Measurements from ENCODE around the gene ESAM.

The ESAM gene

DNA sequence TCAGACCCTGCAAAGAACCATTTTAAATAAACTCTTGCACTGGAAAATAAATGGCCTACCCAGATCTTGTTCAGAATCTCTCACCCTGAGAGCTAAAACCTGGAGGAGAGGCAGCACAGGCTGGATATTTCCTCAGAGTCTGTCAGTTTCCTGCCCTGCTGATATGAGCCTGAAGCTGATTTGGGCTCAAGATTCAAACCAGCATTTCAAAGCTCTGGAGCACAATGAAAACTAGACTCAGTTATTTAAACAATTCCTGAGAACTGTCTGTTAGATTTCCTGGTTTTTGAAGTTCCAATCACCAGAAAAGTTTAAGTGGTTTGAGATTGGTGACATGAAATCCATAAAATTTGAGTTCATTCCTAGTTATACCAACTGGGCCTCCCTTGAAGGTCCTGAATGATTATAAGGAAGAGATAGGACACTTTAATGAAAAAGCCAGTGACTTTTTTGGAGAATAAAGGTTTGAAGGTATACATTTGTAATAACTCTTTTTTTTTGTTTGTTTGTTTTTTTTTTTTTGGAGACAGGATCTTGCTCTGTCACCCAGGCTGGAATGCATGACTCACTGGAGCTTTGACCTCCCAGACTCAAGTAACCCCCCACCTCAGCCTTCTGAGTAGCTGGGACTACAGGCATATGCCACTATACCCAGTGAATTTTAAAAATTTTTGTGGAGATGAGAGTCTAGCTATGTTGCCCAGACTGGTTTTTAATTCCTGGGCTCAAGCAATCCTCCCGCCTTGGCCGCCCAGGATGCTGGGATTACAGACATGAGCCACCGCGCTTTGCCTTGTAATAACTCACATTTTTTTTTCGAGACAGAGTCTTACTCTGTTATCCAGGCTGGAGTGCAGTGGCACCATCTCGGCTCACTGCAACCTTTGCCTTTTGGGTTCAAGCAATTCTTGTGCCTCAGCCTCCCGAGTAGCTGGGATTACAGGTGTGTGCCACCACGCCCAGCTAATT is 8.0 kb upstream of the ESAM start:
- no peak for FAIRE-seq

DNA sequence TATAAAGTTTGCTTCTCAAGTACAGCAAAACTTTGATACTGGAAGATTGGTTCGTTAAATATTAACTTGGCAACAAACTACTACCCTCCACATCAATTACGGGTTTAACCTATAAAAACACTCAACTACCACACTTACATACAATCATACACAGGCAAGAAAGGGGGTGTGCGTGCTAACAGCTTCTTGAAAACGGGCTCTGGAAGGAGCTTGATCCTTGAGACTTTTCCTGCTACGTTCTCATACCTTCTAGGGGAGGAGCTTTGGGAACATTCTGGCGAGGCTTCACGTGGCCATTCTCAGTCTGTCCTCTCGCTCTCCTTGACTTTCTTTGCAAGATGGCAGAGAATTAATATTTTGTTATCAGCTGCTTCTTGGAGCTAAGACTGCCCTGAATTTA is 6.8 kb upstream of the ESAM start:
- FAIRE-seq = no peak

DNA sequence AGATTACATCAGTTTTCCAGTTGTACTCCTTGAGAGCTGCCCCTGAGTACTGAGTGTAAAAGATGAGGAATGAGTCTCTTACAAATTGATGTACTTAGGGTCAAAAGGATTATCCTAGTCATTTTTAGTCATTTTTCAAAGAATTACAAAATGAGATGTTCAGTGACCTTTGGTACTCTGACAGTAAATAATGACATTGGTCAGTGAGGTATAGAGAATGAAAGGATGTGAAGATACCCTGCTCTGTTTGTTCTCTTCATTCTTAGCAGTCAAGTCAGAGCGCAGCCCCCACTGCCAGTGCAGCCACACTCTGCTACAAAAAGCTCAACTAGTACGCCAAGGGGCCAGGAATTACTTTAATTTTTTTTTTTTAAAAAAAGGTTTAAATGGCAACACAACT is 4.1 kb upstream of the ESAM start:
- FAIRE-seq = no peak

DNA sequence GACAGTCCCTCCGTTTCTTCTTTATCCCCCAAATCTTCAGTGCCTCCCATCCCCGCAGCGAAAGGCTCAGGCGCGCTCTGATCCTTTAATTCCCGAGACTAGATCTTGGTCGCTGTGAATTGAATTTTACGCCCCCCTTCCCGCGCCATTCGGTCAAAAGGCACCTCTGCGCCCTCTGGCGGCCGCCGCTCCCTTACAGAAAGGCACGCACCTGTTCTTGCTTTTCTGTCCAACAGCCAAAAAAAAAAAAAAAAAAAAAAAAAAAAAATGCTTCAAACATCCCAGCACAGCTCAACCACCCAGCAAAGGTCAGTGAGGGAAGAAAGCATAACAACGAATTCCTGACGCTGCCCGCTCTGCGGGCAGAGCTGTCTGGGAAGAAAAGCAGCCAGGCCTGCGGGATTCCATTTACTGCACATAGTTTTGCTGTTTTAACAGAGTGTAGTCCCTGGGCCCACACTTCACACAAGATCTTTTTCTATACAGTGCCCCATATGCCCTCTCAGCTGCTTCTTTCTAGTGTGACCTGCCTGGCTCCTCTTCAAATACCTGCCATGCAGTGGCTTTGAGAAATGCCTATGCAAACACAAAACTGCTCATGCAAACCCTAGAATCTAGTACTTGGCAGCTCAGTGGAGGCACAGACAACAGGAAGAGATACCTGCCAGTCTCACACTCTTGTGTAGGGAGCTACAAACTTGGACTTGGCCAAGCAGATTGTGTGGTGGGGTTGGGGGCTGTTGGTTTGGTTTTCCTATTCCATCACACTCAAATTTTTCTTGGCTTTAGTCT is 1.3 kb upstream of the ESAM start:
- FAIRE-seq = no peak

DNA sequence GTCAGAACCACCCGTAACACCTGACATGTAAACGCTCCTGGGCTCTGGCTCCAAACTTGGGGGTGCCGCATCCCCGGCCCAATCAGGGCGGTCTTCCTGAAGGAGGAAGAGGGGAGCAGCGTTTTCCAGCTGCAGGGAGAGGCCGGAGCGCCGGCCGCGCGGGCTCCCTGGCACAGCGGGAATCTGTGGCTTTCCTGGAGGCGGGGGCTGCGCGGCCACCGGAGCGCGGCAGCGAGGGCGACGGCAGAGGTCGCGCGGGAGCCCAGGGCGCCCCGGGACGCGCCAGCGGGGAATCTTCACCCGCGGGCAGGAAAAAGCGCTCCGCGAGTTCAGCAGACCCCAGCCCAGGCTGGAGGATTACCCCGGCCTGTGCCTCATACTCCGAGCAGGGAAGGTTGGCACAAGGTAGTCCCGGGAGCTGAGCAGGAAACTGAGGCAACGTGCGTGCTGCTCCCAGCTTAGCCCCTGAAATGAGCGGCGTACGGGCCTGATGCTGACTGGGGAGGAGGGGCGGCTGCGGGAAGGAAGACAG is 600 bp upstream of the ESAM start:
- no peak for FAIRE-seq

DNA sequence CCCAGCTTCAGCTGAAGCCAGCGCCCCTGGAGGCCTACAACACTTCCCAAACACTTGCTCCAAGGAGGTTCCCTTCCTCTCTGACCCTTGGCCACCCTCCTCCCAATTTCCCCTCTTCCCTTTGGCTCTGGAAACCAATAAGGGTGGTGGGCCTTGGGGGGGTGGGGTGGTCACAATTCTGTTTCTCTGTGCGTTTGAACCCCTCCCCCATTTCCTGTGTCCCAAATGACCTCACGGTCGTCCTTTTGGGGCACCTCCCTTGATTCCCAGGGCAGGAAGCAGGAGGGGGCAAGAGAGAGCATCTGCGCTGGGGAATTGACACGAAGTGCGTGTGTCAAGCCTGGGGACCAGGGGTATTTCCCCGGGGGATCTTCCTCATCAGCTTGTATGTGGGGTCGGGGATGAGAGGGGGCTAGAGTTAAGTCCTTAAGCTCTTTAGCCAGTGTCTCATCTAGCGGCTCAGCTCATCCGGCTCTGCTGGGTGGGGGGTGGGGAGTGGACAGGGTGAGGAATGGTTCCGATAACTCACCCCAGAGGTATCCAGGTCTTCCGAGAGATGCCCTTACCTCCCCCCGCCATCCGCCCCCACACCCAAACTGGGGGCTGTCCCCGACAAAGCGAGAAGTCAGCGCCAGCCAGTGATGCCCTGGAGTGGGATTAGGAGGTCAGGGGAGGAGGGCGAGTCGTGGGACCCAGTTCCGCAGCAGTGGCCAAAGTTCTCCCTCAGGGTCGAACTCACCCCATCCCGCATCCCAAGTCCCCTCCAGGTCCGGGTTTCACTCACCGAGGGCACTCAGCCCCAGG is 587 bp downstream of the ESAM start:
- FAIRE-seq = no peak

DNA sequence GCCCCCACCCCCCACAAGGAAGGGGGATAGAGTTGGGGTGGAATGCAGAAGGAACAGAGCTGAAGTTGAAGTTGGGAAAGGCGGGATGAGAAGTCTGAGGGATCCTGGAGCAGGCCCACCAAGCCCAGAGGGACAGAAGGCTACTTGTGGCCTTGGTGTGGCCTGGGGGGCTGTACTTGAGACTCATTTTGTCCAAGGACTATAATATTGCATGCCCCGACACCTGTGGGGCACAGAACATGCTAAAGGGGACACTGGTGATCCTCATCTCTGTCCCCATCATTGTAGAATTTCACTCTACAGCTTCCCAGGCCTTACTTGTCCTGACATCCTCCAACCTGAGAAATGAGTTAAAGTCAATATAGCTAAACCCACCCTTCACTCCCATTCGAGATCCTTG is 1.3 kb downstream of the ESAM start:
- FAIRE-seq = no peak

DNA sequence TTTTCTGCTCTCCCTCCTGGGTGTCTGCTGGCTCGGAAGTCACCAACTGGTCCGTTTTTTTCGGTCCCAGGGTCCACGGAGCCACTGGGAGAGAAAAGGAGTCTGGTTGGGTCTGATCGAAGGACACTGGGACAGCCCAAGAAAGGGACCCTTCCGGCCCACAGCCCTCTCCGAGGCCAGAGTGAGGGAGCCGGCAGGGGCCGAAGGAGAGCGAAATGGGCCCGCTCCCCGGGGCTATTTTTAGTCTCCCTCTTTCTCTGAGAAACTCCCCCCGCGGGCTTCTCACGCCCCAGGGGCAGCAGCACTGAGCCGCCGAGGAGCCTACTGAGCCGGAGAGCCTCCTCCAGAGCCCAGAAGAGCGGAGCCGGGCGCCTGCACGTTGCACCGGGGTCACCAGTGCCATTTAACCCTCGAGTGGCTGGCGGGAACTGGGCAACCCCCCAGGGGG is 1.9 kb downstream of the ESAM start:
- no peak for FAIRE-seq

DNA sequence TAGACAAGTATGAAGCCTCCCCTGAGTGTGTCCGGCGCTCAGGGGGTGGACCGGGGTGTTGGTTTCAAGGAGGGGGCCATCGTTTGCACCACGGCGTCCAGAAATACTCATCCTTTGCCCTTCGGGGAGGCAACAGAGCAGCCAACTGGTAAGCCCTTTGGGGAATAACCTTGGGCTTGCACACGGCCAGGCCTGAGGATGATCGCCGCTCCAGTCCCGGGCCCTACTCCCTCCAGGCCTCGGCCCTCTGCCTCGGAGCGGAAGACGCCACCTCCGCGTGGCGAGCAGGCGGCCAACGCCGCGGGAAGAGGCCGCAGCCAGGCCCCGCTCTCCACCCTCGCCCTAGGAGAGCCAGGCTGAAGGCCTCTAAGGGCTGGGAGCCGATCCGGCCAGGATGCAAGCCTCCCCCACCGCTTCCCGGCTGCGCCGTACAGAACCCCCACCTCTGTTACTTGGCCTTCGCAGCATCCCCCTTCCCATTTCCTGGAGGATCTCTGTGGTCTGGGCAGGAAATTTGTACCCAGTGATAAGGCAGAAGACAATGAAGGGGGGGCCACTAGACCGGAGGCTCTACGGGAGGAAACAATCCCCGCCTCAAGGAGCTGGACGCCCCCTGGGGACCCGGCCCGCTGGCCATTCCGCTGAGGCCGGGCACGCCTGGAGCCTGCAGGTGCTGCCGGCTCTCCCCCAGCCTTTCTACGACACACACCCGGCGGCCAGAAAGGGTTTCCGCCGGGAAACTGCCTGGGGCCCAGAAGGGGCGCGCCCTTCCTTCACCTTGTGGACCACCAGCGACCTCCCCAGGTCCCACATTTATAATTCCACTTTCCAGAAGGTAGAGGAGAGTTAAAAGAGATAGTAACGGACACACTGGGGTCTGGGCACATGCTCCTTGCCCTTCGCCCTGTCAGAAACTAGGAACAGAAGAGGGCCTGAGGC is 2.6 kb downstream of the ESAM start:
- no peak for FAIRE-seq

DNA sequence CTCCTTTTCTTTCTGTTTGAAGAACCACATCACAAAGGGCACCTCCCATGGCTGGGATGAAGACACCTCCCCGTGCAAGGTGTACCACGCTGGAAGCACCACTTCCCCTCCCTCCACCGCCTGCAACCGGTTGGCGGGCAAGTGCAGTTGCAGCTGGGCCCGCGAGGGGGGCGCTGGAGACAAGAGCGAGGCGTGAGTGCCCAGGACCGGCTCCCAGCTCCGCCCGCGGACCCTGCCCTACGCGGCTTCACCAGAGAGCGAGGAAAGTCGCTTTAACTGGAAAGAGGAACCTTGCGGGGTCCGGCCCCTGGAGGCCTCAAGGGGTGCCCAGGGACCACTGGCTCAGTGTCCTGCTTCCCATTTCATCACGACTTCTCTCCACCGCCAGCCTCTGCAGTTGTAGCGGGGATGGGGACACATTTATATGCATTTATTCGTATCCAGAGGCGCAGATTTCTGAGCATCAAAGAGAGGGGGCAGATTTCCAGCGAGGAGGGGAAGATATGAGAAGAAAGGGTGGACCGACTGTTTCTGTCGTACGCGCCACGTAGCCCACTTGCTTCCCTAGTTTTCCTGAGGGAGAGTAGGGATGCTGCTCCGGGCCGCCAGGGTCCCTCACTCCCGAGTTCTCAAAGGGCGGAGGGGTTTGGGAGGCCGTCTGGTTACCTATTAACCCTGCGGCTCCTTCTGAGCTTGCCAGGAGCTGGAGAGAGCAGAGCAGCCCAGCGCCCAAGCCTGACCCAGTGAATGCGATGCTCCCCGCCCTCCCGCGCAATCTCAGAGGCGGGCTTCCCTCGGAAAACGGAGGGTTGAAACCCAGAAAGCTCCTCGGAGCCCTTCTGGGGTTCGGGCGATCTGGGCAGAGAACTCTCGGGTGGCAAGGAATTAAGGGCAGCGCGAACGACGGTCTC is 3.5 kb downstream of the ESAM start:
- no peak for FAIRE-seq

DNA sequence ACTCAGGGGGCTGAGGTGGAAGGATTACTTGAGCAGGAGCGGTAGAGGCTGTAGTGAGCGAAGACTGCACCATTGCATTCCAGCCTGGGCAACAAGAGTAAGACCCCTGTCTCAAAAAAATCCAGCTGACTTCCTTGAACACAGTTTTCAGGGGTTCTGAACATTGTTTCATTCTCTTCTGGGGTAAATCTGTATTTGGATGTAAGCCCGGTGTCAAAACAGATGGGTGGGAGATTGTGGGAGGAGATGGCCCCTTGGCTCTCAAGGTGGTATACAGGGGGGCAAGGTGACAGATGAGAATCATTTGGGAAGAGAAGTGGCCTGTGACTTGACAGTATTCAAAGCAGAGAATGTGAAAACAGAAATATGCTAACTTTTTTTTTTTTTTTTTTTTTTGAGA is 4.8 kb downstream of the ESAM start:
- no peak for FAIRE-seq

DNA sequence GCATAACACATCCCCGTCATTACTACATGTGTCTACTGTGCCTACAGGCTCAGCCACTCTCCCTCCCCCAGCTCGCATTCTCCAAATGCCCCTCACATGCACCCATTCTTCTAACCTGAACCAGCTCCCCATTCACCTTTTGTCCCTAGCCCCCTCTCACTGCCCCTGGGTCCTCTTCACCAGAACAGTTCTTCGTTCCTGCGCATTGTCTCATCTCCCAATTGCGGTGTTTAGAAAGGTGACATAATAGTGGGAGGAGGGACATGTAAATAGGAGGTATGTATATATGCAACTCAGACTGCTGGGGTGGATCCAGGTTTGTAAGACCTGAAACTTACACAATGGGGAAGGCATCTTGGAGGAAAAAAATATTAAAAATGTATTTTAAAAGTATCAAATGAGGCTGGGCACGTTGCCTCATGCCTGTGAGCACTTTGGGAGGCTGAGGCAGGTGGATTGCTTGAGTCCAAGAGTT is 5.3 kb downstream of the ESAM start:
- no peak for FAIRE-seq

DNA sequence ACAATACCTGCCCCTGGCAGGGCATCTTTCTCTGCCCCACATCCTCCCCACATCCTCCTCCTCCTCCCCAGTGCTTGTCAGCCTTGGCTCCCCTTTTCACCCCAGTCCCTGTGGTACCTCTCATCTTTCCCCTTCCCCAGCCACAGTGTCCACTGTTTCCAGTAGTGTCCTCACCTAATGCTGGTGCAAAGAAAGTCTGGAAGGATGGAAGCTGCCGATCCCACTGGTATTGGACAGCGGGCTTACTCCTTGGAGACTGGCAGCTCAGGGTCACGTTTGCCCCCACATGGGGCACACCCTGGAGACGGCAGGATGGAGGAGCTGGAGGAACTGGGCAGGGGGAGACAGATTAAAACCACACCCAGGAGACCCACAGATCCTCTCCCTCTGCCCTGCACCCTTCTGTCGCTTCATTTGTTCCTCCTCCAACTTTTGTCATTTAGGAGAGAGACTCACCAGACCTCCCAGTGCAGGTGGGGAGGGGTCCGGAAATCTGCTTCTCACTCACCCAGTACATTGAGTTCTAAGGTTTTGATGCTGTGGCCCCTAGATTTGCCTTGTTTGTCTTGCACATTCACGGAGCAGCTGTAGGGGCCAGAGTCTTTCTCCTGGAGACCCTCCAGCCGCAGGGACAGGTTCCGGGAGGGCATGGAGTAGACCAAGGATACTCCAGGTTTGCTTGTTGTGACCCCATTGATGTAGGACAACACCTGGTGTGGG is 5.9 kb downstream of the ESAM start:
- no peak for FAIRE-seq

DNA sequence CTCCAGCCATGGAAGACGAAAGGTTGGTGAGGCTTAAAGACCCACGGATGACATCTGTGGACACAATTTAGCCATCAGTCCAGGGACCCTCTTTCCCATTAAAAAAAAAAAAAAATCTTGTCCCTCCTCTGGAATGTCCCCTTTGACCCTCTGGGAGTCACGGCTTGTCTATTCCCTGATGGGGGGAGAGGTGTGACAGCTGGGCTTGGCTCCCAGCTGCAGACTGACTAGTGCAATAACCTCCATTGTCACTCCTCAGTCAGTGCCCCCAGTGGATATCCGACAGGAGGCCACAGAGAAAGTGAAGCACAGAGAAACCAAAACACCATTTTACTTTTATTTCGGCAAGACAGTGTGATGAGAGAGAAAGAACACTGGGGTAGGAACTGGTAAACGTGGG is 7.4 kb downstream of the ESAM start:
- no peak for FAIRE-seq

DNA sequence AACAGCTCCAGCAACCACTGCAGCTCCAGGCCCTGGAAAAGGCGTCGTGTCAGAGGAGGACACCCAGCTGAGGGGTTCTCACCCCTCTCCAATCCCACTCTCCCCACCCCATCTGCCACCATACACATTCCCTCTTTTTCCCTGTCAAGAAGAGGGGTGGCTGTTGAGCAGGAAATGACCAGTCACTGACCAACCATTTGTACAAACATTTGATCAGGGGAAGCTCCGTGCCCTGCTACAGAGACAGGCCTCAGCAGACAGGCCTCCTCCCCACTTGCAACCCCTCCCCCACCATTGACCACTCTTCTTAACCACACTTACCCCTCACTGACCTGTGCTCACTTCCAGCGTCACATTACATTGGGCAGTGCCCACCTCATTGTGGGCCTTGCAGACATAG is 7.8 kb downstream of the ESAM start:
- no peak for FAIRE-seq

DNA sequence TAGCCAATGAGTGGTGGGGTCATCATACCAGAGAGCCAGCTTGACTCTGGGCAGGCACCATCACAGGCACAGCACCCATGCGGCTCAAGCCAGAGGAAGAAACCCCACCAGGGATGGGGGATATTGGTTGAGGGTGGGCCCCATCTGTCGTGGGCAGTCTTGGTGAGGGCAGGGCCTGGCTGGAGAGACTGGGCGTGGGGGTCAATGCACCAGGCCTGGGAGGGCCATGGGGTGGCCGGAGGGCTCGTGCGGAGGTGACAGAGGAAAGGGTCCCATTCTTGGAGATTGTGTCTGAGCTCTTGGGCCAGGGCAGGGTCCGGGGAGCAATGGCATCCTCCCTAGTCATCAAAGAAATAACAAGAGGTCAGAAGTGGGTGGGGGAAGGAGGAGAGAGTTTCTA is 8.5 kb downstream of the ESAM start:
- no peak for FAIRE-seq

DNA sequence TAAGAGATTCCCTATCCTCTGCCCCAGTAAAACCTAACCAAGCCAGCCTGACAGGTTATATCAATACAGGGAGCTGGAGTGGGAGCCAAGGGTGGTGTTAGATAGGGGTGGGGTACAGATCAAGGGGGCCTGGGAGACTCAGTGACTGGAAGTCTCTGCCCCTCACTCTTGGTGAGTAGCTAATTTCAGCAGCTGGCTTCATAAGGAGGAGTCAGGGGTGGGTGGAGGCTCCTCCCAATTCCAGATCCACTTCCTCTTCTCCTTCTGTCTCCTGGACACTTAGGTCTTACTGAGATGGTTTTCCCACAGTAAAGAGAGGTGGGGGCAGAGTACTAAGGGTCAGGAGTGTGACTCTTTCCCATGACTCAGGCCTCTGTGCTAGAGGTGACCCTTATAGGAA is 8.9 kb downstream of the ESAM start:
- no peak for FAIRE-seq

DNA sequence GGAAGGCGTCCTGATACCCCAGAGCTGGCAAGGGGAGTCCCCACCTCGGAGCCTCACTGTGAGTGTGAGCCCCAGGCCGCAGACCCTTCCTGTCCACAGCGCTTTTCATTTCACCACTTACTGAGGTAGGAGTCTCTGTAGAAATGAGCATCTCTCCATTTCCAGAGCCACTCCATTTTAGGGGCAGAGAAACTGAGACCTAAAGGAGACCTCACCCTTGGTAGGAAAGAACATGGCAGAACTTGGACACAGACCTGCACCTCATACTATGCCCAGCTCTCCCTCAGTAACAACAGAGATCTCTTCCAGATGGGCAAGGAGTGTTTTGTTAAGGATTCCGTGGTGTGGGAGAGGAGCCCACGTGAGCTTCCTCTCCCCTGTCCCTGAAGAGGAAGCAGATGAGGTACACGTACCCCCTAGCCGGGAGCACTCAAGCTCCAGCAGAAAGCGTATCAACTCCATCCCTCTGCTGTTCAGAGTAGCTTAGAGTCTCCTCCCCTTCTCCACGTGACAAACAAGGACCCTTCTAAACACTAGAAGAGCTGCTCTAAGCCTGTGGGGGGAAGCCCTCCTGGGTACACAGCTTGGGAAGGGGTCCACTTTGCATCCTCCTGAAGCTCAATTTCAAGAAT is 9.5 kb downstream of the ESAM start:
- no peak for FAIRE-seq

DNA sequence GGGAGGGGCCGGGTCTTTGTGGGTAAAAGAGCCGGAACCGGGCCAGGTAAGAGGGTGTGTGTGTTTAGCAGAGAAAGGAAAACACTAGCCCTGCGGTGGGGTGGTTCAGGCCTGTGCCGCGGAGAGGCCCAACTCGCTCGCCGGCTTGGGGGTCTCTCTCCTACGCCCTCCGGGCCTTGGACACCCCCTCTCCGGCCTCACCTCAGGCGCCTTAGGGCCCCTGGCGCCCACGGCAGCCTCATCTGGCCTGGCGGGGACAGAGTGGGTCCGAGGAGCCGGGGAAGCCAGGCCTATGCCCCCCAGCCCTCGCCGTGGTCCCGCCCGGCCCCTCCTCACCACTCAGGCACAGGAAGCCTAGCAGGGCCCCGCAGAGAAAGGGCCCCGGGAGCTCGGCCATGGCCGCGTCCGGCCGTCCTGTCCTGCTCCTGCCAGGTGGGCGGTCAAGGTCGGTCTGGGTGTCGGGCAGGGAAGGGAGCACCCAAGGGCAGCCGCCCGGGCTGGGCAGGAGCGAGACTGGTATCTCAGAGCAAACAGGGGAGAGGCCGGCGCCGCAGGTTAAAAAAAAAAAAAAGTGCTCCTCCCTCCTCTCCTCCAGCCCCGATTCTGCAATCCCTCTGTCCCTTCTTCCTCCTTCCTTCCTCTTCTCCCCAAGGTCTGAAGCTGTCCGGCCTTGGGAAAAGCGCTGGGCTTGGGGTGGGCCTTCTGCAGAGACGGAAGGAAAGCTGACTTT is 10.2 kb downstream of the ESAM start, which contains the start of gene VSIG2:
VSIG2 (minus strand) TSS at position 515 of the 730 bp plus-strand sequence; CDS start at position 397, 118 bp downstream.
- FAIRE-seq = no peak

Data from A204.1 (cell line).